Endodermal cell (in vitro differentiated cells): ENCODE results near the gene MAGEA8. TPM values are rescaled to one million over a fixed set of nuclear protein-coding genes. Genes with fewer than 3 reads are reported as not detected.
"Not testable (repeated sequence)": the region's sequence is repeated elsewhere in the genome, so short reads cannot be mapped to it uniquely, and the experiment has no call there.

Experiments used
- DNase-seq: peaks from one replicate; pipeline ENCODE4 v3.0.0-alpha.2; 2017
- H3K27ac ChIP-seq: 2 replicates; pipeline ENCODE4 v1.5.1; 2013; ENCODE audit warnings: mild to moderate bottlenecking, low read depth, low read length, moderate library complexity
- H3K27me3 ChIP-seq: 2 replicates; pipeline ENCODE4 v1.6.1; 2013; ENCODE audit warnings: mild to moderate bottlenecking, low read length, moderate library complexity; ENCODE audit not compliant: insufficient read depth, control insufficient read depth, poor library complexity, severe bottlenecking
- H3K36me3 ChIP-seq: 2 replicates; pipeline ENCODE4 v1.7.0; 2013; ENCODE audit warnings: mild to moderate bottlenecking, low read length, moderate library complexity; ENCODE audit not compliant: control insufficient read depth, insufficient read depth
- H3K4me1 ChIP-seq: one replicate; pipeline ENCODE4 v1.7.0; 2013; ENCODE audit warnings: low read length; ENCODE audit not compliant: control insufficient read depth, insufficient read depth
- H3K4me3 ChIP-seq: 2 replicates; pipeline ENCODE4 v1.5.1; 2013; ENCODE audit warnings: mild to moderate bottlenecking, low read length, moderate library complexity
- H3K9ac ChIP-seq: 2 replicates; pipeline ENCODE4 v1.6.1; 2013; ENCODE audit warnings: mild to moderate bottlenecking, low read length, moderate library complexity; ENCODE audit not compliant: poor library complexity, severe bottlenecking; ENCODE audit errors: extremely low read depth
- H3K9me3 ChIP-seq: 2 replicates; pipeline ENCODE4 v1.6.1; 2013; ENCODE audit warnings: mild to moderate bottlenecking, low read length, moderate library complexity; ENCODE audit not compliant: control insufficient read depth
- H3K27ac Mint-ChIP-seq: 2 replicates; pipeline ENCODE4 v1.8.0; 2020; ENCODE audit warnings: mixed read lengths
- H3K27me3 Mint-ChIP-seq: 2 replicates; pipeline ENCODE4 v1.8.0; 2021; ENCODE audit warnings: mild to moderate bottlenecking, mixed read lengths; ENCODE audit not compliant: insufficient read depth
- H3K36me3 Mint-ChIP-seq: 2 replicates; pipeline ENCODE4 v1.8.0; 2020; ENCODE audit warnings: low read depth, mixed read lengths
- H3K4me1 Mint-ChIP-seq: 2 replicates; pipeline ENCODE4 v1.8.0; 2020; ENCODE audit warnings: mixed read lengths
- H3K4me3 Mint-ChIP-seq: 2 replicates; pipeline ENCODE4 v1.8.0; 2020; ENCODE audit warnings: mild to moderate bottlenecking, moderate library complexity, mixed read lengths
- H3K9me3 Mint-ChIP-seq: 2 replicates; pipeline ENCODE4 v1.8.0; 2020; ENCODE audit warnings: mild to moderate bottlenecking, mixed read lengths
- WGBS, 2 experiments: methylation state at CpG; one replicate each; pipeline versions ENCODE4 v1.1.5 to v1.1.7; 2013; ENCODE audit warnings: missing lambda C conversion rate in 2 of 2, mixed read lengths in 1 of 2; ENCODE audit not compliant: insufficient coverage in 1 of 2, insufficient read length in 1 of 2; 5-methylcytosine and 5-hydroxymethylcytosine counted together
- total RNA-seq, 2 donors: library from RNA; stranded (reverse); fragmentation: NEBNext Ultra II Directional in 1 of 2; extraction: Animal tissue kit (Norgen Biotek cat#: 25700) in 1 of 2; gene quantifications; 2 replicates in 1 of 2; 3 replicates in 1 of 2; pipeline ENCODE4 v1.2.1, GENCODE V29; 2021
- TF ChIP-seq, protein P1 (sequence below): fragments of 200-600 bp; sonication (generic); conservative IDR thresholded peaks from 2 replicates; pipeline ENCODE4 v1.5.0; 2021; ENCODE audit warnings: antibody characterized with exemption, mild to moderate bottlenecking

The MAGEA8 gene
- total RNA-seq, 2 donors from 2014 or later = not detected

DNA sequence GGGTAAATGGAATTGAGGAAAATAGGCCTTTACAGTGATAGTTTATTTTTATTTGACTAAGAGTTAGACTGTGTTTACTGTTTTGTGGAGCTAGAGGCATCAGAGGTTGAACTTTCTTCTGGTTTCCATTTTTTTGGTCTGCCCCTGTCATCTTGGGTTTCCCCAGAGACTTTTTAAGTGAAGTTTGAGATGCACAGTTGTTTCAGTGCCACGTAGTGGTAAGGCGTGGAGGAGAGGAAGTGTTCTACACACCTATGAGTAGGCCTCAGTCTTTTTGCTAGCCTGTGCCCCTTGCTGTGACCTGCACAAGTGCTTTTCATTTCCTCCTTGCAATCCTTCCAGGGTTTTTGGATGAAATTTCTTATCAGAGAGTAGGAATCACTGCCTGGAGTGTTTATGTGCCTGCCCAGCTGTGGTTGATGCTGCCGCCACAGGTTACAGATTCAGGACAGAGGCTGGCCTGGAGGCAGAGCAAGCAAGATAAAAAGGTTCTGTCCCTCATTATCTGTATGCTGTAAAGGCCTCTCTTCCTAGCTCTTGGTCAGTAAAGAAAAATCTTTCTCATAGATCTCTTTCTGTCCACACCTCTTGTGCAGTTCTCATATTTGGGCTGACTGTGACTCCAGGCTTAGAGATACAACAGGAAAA, 35.9 kb downstream of the MAGEA8 start:
- Mint-ChIP-seq H3K27ac (no peak overlapping the region), H3K4me1 (no peaks in the 10 kb centered on the region), H3K9me3 (peaks cover 30% of the 10 kb centered on the region), H3K4me3 (no peak overlapping the region), H3K36me3 (no peaks in the 10 kb centered on the region), H3K27me3 (no peaks in the 10 kb centered on the region)
- WGBS, 2 experiments = 95% methylated on average over 3 of the region's 3 CpGs; no CpG with 5 or more reads in 1 of the 2 experiments
- H3K4me1 ChIP-seq = no peaks in the 10 kb centered on the region
- no peak overlapping the region for H3K27ac ChIP-seq
- no peaks in the 10 kb centered on the region for H3K36me3 ChIP-seq
- H3K4me3 ChIP-seq = no peak overlapping the region
- H3K9ac ChIP-seq = no peak overlapping the region
- TF ChIP-seq, protein P1, sequence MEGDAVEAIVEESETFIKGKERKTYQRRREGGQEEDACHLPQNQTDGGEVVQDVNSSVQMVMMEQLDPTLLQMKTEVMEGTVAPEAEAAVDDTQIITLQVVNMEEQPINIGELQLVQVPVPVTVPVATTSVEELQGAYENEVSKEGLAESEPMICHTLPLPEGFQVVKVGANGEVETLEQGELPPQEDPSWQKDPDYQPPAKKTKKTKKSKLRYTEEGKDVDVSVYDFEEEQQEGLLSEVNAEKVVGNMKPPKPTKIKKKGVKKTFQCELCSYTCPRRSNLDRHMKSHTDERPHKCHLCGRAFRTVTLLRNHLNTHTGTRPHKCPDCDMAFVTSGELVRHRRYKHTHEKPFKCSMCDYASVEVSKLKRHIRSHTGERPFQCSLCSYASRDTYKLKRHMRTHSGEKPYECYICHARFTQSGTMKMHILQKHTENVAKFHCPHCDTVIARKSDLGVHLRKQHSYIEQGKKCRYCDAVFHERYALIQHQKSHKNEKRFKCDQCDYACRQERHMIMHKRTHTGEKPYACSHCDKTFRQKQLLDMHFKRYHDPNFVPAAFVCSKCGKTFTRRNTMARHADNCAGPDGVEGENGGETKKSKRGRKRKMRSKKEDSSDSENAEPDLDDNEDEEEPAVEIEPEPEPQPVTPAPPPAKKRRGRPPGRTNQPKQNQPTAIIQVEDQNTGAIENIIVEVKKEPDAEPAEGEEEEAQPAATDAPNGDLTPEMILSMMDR = no peak
- no peaks in the 10 kb centered on the region for H3K27me3 ChIP-seq
- no peaks in the 10 kb centered on the region for H3K9me3 ChIP-seq
- DNase-seq = no peak

GRCh38 chrX:149923836-149924235, 42.9 kb downstream of the MAGEA8 start:
- not testable (repeated sequence) for H3K27ac ChIP-seq, H3K4me1 Mint-ChIP-seq, H3K4me3 ChIP-seq, H3K9me3 ChIP-seq, H3K4me1 ChIP-seq, H3K27ac Mint-ChIP-seq, DNase-seq, H3K9me3 Mint-ChIP-seq, H3K4me3 Mint-ChIP-seq, H3K27me3 Mint-ChIP-seq, H3K36me3 Mint-ChIP-seq, H3K9ac ChIP-seq, H3K36me3 ChIP-seq, H3K27me3 ChIP-seq
- WGBS, 2 experiments = no CpG with 5 or more reads among the region's 4 CpGs

- not testable (repeated sequence) for H3K4me1 Mint-ChIP-seq, H3K4me3 ChIP-seq, H3K4me3 Mint-ChIP-seq, H3K36me3 ChIP-seq, H3K36me3 Mint-ChIP-seq, H3K27me3 ChIP-seq, H3K27me3 Mint-ChIP-seq, H3K9ac ChIP-seq, H3K9me3 Mint-ChIP-seq, DNase-seq, H3K9me3 ChIP-seq, H3K4me1 ChIP-seq, H3K27ac Mint-ChIP-seq, H3K27ac ChIP-seq
- no CpG with 5 or more reads among the region's 5 CpGs for WGBS, 2 experiments
Observed at GRCh38 chrX:149924434-149924833, 43.5 kb downstream of the MAGEA8 start.

GRCh38 chrX:149927245-149927963, 46.4 kb downstream of the MAGEA8 start:
- H3K36me3 Mint-ChIP-seq, H3K27ac ChIP-seq, DNase-seq, H3K4me1 ChIP-seq, H3K9ac ChIP-seq, H3K4me3 ChIP-seq, H3K9me3 Mint-ChIP-seq, H3K27me3 ChIP-seq, H3K27ac Mint-ChIP-seq, H3K4me1 Mint-ChIP-seq, H3K4me3 Mint-ChIP-seq, H3K36me3 ChIP-seq, H3K9me3 ChIP-seq, H3K27me3 Mint-ChIP-seq: not testable (repeated sequence)
- no CpG with 5 or more reads among the region's 8 CpGs for WGBS, 2 experiments

- not testable (repeated sequence) for H3K9ac ChIP-seq, H3K4me3 Mint-ChIP-seq, H3K27me3 ChIP-seq, H3K27ac Mint-ChIP-seq, DNase-seq, H3K36me3 ChIP-seq, H3K27ac ChIP-seq, H3K36me3 Mint-ChIP-seq, H3K4me3 ChIP-seq, H3K27me3 Mint-ChIP-seq, H3K9me3 Mint-ChIP-seq, H3K4me1 ChIP-seq, H3K9me3 ChIP-seq, H3K4me1 Mint-ChIP-seq
- WGBS, 2 experiments = no CpG with 5 or more reads among the region's 1 CpG
Observed at GRCh38 chrX:149927964-149928258, 46.9 kb downstream of the MAGEA8 start.

- not testable (repeated sequence) for H3K27ac Mint-ChIP-seq, H3K4me1 ChIP-seq, H3K9me3 ChIP-seq, H3K9ac ChIP-seq, H3K36me3 Mint-ChIP-seq, H3K27me3 ChIP-seq, H3K4me3 Mint-ChIP-seq, H3K36me3 ChIP-seq, H3K4me3 ChIP-seq, H3K4me1 Mint-ChIP-seq, H3K27me3 Mint-ChIP-seq, DNase-seq, H3K27ac ChIP-seq, H3K9me3 Mint-ChIP-seq
- no CpG with 5 or more reads among the region's 1 CpG for WGBS, 2 experiments
Observed at GRCh38 chrX:149928635-149929034, 47.7 kb downstream of the MAGEA8 start.
